MCF 10A (cell line): Measurements from ENCODE around the gene KAT2A. TPM values are rescaled to one million over a fixed set of nuclear protein-coding genes. Genes with fewer than 3 reads are reported as not detected.

Source experiments
- BruUV-seq: library from RNA; stranded (reverse); fragments of 400-500 nt; replicated peaks from 2 replicates; lab custom pipeline; 2021; lab: Mats Ljungman, UMichigan
- CTCF ChIA-PET: fragments of 300-600 bp; sonication (Branson Sonifier 250); formaldehyde crosslinking; extraction: SDS; loops from one replicate; lab custom pipeline; 2021; ENCODE audit warnings: antibody characterized with exemption, inconsistent platforms; lab: Yijun Ruan, JAX
- POLR2A ChIA-PET: fragments of 300-600, 350-650 bp; sonication (Branson Sonifier 250); formaldehyde crosslinking; extraction: SDS; loops from one replicate; lab custom pipeline; 2020; ENCODE audit warnings: antibody characterized with exemption, inconsistent platforms; lab: Yijun Ruan, JAX
- DNase-seq: peaks from one replicate; pipeline ENCODE4 v3.0.0-alpha.2; 2018; ENCODE audit not compliant: unreplicated experiment
- H3K27ac Mint-ChIP-seq: one replicate; pipeline ENCODE4 v1.8.0; 2022; ENCODE audit warnings: mild to moderate bottlenecking, low read depth, mixed read lengths; ENCODE audit not compliant: unreplicated experiment
- H3K27me3 Mint-ChIP-seq: one replicate; pipeline ENCODE4 v1.8.0; 2022; ENCODE audit warnings: mixed read lengths; ENCODE audit not compliant: insufficient read depth, unreplicated experiment
- H3K36me3 Mint-ChIP-seq: one replicate; pipeline ENCODE4 v1.8.0; 2022; ENCODE audit warnings: mild to moderate bottlenecking, moderate library complexity, mixed read lengths; ENCODE audit not compliant: insufficient read depth, unreplicated experiment
- H3K4me1 Mint-ChIP-seq: one replicate; pipeline ENCODE4 v1.8.0; 2022; ENCODE audit warnings: mixed read lengths; ENCODE audit not compliant: insufficient read depth, unreplicated experiment
- H3K4me3 Mint-ChIP-seq: one replicate; pipeline ENCODE4 v1.8.0; 2022; ENCODE audit warnings: mild to moderate bottlenecking, moderate library complexity, mixed read lengths; ENCODE audit not compliant: unreplicated experiment
- H3K9me3 Mint-ChIP-seq: one replicate; pipeline ENCODE4 v1.8.0; 2022; ENCODE audit warnings: mixed read lengths; ENCODE audit not compliant: unreplicated experiment
- CTCF ChIP-seq: fragments of 200-600 bp; IDR thresholded peaks from one replicate; pipeline ENCODE4 v1.8.0; 2022; ENCODE audit warnings: antibody characterized with exemption, mild to moderate bottlenecking; ENCODE audit not compliant: unreplicated experiment
- intact Hi-C: fragments of 100-400 bp; cut with micrococcal nuclease; formaldehyde crosslinking; loops from 2 replicates; pipeline ENCODE4 v1.14.1; 2022
- total RNA-seq: library from RNA; stranded (reverse); gene quantifications from 2 replicates; pipeline ENCODE4 v1.2.3, GENCODE V29; 2022

Gene KAT2A
- total RNA-seq, 1 experiment from 2014 or later: 44.6 TPM

DNA sequence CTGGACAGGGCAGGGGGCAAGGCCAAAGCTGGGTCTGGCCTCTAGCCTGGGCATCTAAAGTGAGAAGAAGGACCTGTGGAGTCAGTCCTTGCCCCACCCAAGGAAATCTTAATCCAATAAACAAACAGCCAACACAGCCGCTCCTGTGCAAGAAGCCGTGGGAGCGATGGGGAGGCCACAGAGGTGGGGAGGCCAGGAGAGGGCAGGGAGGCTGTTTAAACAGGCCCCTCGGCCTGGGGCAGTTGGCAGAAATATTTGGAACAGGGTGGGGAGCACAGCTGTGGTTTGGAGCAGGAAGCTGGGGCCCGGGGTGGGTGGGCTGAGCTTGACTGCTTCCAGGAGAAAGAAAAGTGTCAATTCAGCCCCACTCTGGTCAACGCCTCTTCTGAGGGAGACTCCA lies 28.2 kb downstream of the KAT2A start:
- H3K4me3 Mint-ChIP-seq: no peak overlapping the region
- H3K27ac Mint-ChIP-seq: no peak overlapping the region
- POLR2A ChIA-PET: interaction anchor here (0.6 kb wide), 1 partner anchor 160 kb away, joined by 3 read pairs; no protein-coding TSS in a partner anchor
- H3K4me1 Mint-ChIP-seq: no peaks in the 10 kb centered on the region
- CTCF ChIA-PET: interaction anchor here (2.6 kb wide), 1 partner anchor 27 kb away, joined by 8 read pairs; no protein-coding TSS in a partner anchor
- H3K36me3 Mint-ChIP-seq: no peaks in the 10 kb centered on the region
- DNase-seq: no peak
- H3K27me3 Mint-ChIP-seq: peaks cover 21% of the 10 kb centered on the region
- no peaks in the 10 kb centered on the region for H3K9me3 Mint-ChIP-seq
- intact Hi-C loops: no loop called here
- TF ChIP-seq CTCF: no peak
- no TSS peak for BruUV-seq

DNA sequence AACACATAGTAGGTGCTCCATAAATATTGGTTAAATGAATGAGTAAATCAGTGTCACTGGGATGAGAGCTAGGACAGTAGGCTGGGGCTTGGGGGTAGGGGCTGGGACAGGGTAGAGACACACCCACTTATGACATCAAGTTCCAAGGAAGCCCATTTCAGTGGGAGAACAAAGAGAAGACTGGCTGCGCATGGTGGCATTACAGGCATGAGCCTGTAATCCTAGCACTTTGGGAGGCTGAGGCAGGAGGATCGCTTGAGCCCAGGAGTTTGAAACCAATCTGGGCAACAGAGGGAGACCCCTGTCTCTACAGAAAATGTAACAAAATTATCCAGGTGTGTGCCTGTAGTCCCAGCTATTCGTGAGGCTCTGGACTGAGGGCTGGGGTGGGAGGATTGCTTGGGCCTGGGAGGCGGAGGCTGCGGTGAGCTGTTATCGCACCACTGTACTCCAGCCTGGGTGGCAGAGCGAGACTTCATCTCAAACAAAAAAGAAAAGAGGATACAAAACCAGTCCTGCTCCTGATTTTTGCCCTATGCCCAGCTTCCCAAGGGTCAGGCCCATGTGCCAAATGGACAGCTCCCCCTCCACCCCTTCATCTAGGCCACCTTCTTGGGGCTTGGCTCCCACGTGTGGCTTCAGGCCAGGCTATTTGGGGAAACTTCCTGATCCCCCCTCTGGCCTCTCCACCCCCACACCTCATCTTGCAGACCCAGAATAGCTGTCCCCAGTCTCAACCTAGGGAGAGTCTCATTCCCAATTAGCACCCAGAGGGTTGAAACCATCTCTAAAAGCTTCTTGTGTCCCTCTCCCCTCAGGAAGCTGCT lies 30.0 kb downstream of the KAT2A start:
- Mint-ChIP-seq H3K9me3 (no peaks in the 10 kb centered on the region), H3K4me1 (no peaks in the 10 kb centered on the region), H3K4me3 (no peak overlapping the region), H3K36me3 (no peaks in the 10 kb centered on the region), H3K27me3 (peaks cover 21% of the 10 kb centered on the region), H3K27ac (no peak overlapping the region)
- no peak for DNase-seq
- no TSS peak for BruUV-seq
- intact Hi-C loops: no loop called here
- ChIA-PET POLR2A (interaction anchor here (1.2 kb wide), 1 partner anchor 11 kb away, joined by 3 read pairs; no protein-coding TSS in a partner anchor), CTCF (interaction anchor here (0.6 to 2.6 kb wide), 3 partner anchors 23 to 54 kb away, joined by 3 to 8 read pairs (median 4); no protein-coding TSS in a partner anchor)
- no peak for TF ChIP-seq CTCF

- Mint-ChIP-seq H3K36me3 (no peaks in the 10 kb centered on the region), H3K4me1 (no peaks in the 10 kb centered on the region), H3K9me3 (no peaks in the 10 kb centered on the region), H3K4me3 (no peak overlapping the region), H3K27ac (no peak overlapping the region), H3K27me3 (peaks cover 21% of the 10 kb centered on the region)
- ChIA-PET POLR2A (interaction anchor here (0.7 kb wide), 1 partner anchor 64 kb away, joined by 5 read pairs; no protein-coding TSS in a partner anchor), CTCF (no interaction called here)
- TF ChIP-seq CTCF: no peak
- no peak for DNase-seq
- intact Hi-C loops: no loop called here
- no TSS peak for BruUV-seq
Observed at GRCh38 chr17:42088736-42089135, 32.4 kb downstream of the KAT2A start.
